Fibroblast of the conjunctiva (primary cell): Measurements from ENCODE around the gene CSTB.
"Not testable (repeated sequence)": the region's sequence is repeated elsewhere in the genome, so short reads cannot be mapped to it uniquely, and the experiment has no call there.

Experiments used
- DNase-seq: peaks from one replicate; pipeline ENCODE4 v3.0.0-alpha.2; 2010; ENCODE audit warnings: low read depth

CSTB gene, protein sequence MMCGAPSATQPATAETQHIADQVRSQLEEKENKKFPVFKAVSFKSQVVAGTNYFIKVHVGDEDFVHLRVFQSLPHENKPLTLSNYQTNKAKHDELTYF

DNA sequence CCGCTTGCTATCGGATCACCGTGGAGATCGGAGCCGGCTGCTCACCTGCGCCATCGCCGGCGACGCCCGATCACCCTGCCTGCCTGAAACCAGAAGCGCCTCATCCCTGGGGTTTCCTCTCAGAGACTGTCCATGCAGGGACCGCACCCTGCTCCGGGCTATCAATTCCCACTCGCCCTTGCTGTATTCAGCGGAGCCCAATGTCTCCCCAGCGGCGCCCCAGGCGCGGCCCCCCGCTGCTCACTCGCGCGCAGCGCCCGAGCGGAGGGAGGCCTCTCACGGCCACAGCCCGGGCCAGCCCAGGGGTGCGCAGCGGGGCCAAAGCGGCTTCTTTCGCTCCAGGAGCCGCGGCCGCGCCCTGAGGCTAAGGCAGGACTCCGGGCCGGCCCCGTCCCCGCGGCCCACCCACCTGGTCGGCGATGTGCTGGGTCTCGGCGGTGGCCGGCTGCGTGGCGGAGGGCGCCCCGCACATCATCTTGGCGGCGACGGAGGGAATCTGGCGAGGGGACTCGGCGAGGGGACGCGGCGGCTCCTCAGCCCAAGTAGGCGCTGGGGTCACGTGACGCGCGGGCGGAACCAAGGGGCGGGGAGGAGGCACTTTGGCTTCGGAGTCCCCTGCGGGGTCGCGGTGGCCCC lies at the start of gene CSTB:
Gene CSTB, minus strand, starts transcription at position 514 of the 636 bp plus-strand sequence. Its CDS starts 39 bp downstream, at position 475.
- no peak for DNase-seq

DNA sequence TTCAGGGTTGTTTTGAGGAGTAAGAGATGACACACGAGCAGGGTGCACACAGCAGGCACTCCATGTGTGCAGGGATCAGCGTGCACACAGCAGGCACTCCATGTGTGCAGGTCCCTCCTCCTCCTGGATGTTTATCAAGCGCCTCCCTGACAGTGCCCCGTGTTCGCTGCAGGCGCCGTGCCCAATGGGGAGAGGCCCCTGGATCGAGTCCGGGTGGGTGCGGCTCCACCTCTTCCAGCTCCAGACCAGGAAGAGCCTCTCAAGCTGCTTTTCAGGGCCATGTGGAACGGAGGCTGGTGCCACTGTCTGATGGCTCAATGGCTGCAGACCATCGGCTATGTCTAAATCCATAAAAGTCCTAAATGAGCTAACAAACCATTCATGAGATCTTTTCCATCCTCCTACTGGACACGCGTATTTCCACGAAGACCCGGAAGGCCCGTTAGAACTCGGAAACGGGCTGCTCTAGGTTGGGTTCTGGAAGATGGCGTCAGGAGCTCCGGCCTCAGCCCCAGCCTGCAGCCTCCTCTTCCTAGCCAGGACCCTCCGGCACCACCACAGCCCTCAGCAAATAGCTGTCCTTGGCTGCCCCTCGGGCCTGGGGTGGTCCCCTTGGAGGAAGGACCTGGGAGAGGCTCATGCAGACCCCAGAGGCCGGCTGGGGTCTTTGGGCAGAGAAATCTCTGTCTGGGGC lies 49.3 kb upstream of the CSTB start:
- no peak for DNase-seq

DNA sequence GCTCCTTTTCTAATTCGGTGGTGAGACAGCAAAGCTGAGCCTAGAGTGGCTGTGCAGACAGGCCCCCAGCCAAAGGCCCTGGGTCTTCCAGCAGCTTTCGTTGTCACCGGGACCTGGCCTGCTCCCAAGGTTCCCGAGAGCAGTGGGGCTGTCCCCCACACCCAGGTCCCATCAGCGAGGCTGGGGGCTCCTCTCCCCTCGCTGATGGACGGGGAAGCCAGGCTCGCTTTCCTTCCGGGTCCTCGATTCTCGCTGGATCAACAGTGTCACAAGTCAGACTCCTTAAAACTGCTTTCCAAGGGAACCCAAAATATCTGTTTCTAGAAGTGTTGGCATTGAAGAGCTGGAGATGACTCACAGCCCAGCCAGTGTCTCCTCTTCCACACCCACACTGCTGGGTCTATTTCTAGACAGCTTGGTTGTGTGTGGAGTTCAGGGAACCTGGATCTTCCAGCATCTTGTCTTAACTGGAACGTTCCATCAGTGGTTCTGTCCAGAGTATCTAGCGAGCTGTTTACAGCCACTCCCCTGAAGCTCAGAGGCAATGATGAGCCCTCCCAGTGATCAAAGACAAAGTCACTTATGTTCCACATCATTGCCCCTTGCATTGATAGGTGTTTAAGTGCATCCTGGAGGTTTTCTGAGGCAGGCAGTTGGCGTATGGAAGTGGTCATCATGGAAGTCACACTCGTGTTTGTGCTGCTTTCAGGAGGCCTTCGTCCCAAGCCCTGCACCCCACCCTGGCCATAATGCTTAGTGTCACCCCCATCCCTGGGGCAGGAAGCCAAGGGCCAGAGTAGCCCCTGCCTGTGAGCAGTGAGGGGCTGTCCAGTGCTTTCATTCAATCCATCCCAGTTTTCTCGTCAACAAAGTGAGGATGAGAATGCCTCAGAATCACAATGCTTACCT lies 48.5 kb upstream of the CSTB start:
- peak; percentile 17 for DNase-seq

DNA sequence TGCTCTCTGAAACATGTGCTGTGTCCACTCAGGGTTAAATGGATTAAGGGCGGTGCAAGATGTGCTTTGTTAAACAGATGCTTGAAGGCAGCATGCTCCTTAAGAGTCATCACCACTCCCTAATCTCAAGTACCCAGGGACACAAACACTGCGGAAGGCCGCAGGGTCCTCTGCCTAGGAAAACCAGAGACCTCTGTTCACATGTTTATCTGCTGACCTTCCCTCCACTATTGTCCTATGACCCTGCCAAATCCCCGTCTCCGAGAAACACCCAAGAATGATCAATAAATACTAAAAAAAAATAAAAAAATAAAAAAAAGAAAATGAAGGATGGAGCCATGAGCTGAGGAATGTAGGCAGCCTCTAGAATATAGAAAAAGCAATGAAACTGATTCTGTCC lies 46.6 kb upstream of the CSTB start:
- DNase-seq, result not testable (repeated sequence)

DNA sequence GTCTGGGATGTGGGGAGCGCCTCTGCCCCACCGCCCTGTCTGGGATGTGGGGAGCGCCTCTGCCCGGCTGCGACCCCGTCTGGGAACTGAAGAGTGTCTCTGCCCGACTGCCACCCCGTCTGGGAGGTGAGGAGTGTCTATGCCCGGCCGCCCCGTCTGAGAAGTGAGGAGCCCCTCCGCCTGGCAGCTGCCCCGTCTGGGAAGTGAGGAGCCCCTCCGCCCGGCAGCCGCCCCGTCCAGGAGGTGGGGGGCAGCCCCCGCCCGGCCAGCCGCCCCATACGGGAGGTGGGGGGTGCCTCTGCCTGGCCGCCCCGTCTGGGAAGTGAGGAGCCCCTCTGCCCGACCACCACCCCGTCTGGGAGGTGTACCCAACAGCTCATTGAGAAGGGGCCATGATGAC lies 46.1 kb upstream of the CSTB start:
- not testable (repeated sequence) for DNase-seq

DNA sequence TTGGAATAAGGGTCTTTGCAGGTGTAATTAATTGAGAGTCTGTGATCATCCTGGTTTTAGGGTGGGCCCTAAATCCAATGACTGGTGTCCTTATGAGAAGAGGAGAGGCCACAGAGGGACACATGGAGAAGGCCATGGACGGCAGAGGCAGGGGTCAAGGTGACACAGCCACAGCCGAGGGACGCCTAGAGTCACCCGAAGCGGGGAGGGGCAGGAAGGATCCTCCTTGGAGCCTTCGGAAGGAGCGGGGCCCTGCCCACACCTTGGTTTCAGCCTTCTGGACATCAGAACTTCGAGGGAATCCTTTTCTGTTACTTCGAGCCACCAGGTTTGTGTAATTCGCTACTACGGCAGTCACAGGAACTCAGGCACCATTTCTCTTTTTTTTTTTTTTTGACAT lies 44.4 kb upstream of the CSTB start:
- no peak for DNase-seq

DNA sequence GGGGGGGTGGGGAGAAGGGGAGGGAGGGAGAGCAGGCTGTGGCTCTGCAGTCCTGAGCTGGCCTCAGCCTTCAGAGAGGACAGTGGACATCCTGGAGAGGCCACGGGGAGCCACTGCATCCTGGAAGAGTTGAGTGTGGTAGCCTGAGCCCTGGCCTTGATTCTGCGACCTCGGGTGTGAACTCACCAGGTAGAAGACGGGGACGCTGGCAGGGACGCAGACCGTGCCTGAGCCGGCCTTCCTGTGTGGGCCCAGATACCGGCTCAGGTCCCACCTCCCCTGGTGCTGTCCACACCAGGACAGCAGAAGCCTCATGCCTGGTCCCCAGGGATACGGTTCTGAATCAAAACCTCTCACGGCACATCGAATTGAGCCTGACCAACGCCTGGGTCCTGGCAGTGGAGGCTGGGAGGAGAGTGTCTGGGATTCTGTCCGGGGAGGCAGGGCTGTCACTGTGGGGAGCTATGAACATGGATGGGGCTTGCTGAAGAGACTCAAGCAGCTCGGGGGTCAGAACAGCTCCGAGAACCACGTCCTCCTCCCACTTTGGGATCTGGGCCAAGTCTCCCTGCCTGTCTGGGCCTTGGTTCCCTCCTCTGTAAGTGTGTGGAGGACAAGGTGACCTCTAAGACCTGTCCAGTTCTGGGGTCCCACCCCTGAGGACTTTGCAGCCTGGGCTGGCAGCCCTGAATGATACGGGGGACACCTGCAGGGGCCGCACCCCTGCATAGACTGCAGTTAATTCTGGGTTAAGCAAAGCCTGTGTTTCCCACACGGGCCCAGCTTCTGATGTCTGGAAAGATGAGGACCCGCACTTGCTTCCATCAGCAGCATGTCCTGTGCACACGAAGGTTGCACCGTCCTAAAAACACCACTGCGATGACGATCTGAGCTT lies 43.6 kb upstream of the CSTB start:
- no peak for DNase-seq

DNA sequence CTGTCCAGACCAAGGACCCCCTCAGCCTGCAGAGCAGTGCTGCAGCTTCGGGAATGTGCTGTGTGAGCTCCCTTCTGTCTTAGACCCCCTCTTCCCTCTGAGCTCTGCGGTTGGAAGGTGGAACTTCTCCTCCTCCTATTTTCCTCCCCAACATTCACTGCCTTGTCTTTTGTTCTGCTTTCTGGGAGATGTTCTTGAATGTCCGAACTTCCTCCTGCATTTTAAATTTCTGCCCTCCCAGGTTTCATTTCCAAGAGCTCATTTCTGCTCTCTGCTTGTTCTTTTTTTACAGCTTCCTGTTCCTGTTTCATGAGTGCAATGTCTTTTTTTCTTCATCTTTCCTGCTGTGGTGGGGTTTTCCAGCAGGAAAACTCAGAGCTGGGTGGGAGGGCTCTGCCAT lies 42.6 kb upstream of the CSTB start:
- DNase-seq, result no peak

DNA sequence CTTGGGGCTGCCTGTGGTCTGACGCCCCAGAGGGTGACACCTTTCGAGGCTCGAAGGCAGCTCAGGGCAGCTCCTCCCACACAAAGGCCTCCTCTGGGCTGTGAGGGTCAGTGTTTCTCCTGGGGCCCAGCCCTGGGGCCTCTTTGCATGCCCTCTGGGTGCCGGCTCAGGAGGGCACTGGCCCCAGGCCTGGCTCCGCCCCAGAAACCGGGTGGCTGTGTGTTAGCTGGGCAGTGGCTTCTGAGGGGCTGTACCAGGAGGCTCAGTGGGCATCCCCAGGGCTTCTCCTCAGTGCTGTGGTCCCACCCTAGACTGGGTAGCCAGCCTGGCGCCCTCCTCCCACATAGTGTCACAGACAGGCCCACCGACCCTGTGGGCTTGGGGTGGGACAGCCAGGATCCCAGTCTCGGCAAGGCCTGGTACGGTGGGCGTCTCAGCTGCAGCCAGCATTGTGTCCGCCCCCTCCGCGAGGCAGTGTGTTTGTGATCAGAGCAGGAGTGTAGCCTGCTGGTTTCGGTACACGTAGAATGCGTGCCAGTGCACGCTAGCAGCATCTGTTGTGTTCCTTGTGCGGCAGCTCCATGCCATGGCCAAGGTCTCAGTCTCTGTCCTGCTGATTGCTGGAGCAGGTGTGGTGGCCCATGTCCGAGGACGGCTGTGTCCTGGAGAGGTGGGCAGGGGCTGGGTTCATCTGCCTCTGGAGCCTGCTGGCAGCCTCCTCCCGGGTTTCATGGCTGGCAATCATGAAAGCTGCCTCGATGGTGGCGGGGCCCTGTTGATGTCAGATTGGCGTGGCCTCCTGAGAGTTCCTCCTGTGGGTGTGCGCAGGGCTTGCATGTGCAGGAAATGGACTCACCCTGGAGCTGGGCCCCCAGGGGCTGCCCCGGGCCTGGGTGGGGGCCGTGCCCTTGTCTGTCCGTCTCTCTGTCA lies 41.3 kb upstream of the CSTB start:
- no peak for DNase-seq

DNA sequence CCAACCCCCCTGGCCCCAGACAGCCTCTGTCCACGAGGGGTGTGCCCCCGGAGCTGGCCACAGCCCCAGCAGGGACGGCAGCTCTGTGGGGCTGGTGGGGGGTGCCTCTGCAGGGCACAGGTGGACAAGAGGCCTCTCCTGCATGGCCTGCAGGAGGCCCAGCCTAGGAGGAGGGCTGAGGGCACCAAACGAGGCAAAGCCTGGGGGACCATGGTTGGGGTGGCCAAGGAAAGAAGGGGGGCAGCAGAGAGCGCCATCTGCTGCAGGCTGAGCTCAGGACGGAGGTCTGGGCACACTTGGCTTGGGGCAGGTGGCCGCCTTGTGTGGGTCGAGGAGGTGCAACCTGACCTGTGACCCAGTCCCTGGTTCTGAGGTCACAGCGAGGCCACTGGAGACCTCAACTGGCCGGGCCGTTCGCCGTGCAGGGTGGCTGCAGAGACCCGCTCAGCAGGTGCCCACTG lies 40.5 kb upstream of the CSTB start:
- DNase-seq, result no peak

DNA sequence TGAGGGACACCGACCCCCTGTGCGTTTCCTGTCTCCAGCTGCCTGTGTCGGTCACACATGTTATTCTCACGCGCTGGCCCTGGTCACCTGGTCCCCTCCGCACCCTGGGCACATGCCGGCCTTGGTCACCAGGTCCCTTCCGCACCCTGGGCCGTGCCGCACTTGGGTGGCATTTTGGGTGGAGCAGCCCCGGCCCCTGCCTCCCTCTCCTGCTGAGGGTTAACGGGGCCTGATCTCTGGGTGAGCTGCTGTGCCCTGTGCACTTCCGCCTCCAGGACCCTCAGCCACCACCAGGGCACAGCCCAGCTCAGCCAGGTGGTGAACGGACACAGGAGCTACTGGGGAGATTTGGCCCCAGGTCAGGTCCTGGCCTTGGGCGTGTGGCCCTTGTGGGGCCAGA lies 39.9 kb upstream of the CSTB start:
- no peak for DNase-seq

DNA sequence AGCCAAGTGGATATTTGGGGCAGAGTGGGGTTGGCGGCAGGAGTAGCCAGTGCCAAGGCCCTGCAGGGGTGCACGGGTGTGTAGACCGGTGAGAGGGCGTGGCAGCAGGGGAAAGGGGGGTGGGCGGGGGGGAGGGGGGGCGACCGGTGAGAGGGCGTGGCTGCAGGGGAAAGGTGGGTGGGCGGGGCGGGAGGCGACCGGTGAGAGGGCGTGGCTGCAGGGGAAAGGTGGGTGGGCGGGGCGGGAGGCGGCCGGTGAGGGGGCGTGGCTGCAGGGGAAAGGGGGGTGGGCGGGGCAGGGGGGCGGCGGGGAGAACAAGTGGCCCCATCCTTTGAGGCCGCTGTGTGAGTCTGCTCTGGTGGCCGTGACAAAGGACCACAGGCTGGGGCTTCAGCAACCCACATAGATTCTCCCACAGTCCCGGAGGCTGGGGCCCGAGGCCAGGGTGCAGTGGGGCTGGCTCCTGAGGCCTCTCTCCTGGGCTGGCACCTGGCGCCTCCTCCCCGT lies 39.1 kb upstream of the CSTB start:
- no peak for DNase-seq

DNA sequence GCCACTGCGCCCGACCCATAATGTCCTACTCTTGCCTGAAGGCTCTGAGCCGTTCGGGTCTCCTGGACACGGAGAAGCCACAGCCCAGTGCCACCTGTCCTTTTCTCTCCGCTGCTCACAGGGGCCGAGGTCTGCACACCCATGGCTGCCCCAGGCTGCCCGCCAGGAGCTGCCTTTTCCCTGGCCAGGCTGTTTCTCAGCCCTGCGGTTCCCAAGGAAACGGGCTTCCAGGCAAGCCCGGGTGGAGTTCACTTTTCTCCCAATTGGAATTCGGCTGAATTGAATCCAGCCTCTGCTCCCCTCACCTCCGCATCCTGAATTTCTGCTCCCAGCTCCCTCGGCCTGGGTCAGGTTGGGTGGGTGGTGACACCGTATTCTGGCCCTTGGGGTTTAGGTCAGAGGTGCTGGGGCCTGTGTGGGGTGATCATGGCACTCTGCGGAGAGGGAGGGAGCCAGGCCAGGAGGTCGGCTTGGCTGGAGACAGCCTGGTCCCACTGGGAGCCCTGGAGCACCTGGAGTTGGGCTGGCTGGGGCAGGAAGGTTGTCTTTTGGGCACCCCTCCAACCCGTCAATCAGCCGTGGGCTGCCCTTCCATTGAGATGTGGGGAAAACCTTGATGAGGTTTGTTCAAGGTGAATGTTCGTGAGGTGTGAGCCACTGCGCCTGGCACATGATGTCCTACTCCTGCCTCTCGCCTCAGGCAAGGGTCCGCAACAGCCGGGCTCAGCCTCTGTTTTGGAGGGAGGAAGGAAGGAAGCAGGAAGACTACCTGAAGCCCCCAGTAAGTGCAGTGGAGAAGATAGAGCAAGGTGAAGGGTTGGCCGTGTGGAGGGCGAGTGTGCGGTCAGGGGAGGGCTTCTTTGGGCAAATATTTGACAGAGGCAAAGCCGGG lies 38.4 kb upstream of the CSTB start:
- no peak for DNase-seq

DNA sequence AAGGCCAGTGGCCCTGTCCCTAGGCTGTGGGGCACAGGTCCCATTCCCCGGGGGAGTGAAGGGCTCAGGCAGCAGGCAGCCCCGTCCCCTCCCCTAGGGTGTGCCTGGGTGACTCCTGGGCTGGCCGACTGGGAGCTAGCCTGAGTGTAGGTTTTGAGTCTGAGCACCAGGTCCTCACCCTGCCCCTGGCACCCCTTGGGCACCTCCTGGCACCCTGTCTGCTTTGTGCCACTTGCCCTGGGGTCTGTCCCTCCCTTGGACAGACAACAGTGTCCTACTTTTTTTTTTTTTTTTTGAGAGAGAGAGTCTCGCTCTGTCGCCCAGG lies 37.5 kb upstream of the CSTB start:
- no peak for DNase-seq

DNA sequence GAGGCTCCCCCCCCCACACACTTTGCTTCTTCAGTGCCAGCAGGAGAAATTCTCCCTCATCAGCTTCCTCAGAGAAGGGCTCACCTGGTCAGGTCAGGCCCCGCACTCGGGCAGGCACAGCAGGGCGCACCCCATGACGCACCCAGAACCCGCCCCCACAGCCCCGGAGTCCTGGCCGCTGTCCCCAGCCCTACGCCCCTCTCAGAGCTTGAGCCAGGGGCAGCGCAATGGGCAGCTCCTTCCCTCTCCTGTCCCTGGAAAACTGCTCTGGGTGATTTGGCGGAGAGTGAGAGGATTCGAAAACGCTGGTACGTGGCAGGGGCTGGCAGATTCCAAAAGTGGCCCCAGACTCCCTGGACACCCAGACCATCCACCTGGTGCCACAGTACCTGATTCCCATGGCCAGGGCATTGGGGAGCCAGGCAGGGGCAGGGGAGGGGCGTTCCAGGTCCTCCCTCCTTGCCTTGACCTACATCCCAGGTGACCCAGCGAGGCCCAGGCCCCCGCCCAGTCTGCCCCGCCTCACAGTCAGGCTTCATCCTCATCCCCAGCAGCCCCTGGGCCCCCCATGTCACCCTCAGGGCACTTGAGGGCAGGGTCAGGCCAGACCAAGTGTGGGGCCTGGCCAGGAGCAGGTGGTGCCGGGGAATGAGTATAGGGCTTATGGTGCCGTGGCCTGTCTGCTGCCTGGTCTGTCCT lies 37.0 kb upstream of the CSTB start:
- no peak for DNase-seq

DNA sequence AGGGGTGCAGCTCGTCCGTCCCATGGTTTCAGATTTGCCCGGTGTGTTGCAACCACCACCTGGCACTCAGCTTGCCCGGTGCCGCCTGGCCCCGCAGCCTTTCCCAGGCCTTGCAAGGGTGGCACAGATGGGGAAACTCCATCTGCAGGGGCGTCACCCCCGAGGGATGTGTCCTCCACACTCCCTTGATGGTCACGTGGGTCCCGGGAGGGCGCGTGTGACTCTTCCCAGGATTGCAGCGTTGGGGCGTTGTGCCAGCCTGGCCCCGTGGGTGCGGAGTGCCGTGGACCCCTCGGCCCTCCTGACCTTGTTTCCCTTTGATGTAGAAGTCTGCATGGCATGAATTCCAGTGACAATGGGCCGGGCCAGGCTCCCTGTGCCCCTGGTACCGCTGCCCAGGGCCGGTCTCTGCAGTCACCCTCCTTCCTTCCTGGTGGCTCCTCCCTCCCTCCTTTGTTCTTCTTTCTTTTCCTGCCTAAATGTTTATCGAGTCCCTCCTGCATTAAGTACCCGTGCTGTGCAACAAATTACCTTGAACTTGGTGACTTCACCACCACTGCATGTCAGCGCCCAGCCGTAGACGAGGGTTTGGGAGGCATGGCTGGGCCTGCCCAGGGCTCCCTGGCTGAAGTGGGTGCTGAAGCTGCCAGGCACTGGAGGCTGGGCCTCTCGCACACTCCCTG lies 36.2 kb upstream of the CSTB start:
- DNase-seq, result no peak

DNA sequence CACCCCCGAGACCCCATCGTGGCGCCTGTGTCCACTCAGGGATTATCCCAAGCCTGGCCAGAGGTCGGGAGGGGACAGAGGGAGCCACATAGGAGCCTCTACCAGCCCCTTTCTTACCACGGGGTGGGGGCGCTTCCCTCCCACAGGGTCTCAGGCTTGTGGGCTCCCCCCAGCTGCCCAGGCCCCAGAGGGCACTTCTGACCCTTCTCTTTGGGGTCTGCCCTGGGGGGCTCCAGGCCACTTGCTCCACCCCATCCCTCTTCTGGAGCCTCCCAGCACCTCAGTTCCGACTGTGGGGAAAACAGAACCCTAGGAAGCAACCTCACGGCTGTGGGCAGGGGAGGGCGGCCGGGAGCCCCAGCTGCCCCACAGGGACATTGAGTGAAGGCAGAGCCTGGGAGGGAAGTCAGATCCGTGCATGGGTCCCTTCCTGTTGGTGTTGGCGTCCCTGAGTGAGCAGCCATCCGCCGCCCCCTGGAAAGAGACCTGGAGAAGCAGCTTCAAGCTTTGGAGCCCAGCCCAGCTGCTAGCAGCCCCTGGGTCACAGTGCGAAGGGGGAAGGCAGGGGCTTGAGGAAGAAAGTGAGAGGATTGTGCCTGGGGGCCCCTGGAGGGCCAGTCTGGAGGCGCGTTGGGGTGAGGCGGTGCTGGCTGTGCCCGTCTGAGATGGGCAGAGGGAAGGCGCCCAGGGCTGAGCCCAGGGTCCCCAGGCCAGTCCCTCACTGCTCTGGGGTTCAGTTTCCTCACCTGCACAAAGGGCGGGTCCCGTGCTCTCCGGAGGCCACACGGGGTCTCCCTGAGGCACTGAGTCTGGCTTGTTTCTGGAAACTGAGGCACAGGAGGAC lies 35.4 kb upstream of the CSTB start:
- no peak for DNase-seq
